C4-2B (cell line): ENCODE results near the gene ATXN1.

Experiments used
- ZFX ChIP-seq: fragments of 450-650 bp; IDR thresholded peaks from 2 replicates; pipeline ENCODE4 v1.6.1; 2017
- TF ChIP-seq, protein P1 (sequence below): fragments of 450-650 bp; conservative IDR thresholded peaks from 2 replicates; pipeline ENCODE4 v1.5.1; 2017; ENCODE audit warnings: mild to moderate bottlenecking

DNA sequence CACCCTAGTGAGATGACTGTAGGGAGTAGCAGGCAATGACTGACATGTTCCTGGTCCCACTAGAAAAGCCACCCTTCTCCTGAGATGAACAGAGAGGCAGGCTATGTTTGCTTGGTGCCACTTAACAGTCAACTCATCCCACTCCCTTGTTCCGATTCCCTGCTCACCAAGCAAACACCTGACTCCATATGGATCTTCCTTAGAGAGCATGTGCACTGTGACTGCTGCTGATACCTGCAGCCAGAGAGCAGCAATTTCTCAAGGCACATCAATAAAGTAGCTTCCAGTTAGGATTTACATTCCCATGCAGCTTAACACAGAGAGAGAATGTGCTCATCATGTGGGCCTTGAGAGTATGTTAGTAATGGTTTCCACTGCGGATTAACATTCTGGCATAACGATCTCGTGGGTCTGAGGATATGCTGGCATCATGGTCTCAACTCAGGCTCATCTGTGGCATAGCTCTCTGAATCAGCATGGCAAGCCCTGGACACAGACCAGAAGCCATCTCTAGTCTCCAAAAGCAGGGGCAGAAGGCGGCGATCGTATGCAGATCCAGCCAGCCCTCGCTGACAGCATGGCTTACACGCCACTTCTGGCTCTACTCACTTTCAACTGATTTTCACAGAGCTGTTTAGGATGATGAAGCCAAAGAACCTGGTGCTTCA is 43.9 kb downstream of the ATXN1 start:
- TF ChIP-seq, protein P1, sequence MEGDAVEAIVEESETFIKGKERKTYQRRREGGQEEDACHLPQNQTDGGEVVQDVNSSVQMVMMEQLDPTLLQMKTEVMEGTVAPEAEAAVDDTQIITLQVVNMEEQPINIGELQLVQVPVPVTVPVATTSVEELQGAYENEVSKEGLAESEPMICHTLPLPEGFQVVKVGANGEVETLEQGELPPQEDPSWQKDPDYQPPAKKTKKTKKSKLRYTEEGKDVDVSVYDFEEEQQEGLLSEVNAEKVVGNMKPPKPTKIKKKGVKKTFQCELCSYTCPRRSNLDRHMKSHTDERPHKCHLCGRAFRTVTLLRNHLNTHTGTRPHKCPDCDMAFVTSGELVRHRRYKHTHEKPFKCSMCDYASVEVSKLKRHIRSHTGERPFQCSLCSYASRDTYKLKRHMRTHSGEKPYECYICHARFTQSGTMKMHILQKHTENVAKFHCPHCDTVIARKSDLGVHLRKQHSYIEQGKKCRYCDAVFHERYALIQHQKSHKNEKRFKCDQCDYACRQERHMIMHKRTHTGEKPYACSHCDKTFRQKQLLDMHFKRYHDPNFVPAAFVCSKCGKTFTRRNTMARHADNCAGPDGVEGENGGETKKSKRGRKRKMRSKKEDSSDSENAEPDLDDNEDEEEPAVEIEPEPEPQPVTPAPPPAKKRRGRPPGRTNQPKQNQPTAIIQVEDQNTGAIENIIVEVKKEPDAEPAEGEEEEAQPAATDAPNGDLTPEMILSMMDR: no peak
- no peak for TF ChIP-seq ZFX
